Measurements from ENCODE around the gene NTMT1. TPM values are rescaled to one million over a fixed set of nuclear protein-coding genes. Genes with fewer than 3 reads are reported as not detected.

NTMT1 gene
- total RNA-seq, 1 experiment from 2014 or later, result 84.8 TPM

DNA sequence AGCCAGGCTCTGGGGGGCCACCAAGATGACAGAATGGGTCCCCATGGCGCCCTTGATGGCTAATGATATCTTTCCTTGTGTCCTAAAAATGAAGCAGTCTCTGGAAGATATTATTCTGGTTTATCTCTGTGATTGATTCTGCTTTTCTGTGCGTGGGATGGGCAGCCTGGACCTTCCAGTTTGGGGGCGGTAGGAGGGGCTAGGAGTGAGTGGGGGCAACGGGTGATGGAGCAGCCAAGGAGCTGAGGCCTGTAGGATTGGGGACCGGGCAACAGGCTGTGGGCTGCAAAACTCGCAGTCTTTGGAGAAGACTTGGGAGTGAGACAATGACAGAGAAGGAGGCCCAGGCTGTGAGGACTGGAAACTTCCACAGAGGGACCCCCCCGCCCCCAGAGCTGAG lies 48.3 kb downstream of the NTMT1 start:
- Histone ChIP-seq H3K4me1 (ENCODE audit: control insufficient read depth in 1 of 2, insufficient read depth in 2 of 2, low read length in 2 of 2) (no peaks in the 10 kb centered on the region), H3K79me2 (ENCODE audit: insufficient read depth, low read length) (0 out of 2 replicates have a peak, but pooled peaks cover under 1% of the 10 kb centered on the region), H3K9me3 (ENCODE audit: control insufficient read depth in 1 of 2, insufficient read depth in 1 of 2, low read depth in 1 of 2, low read length in 2 of 2) (no peaks in the 10 kb centered on the region), H2AFZ (ENCODE audit: low read depth, low read length, poor library complexity, severe bottlenecking) (no peak overlapping the region), H3K4me2 (ENCODE audit: low read length) (no peak overlapping the region), H3K27ac (ENCODE audit: low read depth, low read length) (no peak overlapping the region), H3K36me3 (ENCODE audit: control insufficient read depth in 1 of 2, insufficient read depth in 2 of 2, low read length in 2 of 2) (no peaks in the 10 kb centered on the region), H3K9me2 (ENCODE audit: insufficient read depth) (no peaks in the 10 kb centered on the region), H3K9ac (ENCODE audit: low read length) (no peak overlapping the region), H4K20me1 (ENCODE audit: insufficient read depth) (no peaks in the 10 kb centered on the region), H3K4me3 (replicated peaks in 1 of 2; ENCODE audit: low read depth in 1 of 2, low read length in 2 of 2) (no peak overlapping the region), H3K27me3 (ENCODE audit: insufficient read depth, low read length) (no peaks in the 10 kb centered on the region)
- RAD21 ChIA-PET (ENCODE audit: low non-redundant PET in 1 of 2, low total read pairs in 2 of 2, uncharacterized antibody in 2 of 2, unreplicated experiment in 2 of 2), result no interaction called here
- intact Hi-C loops (cut with micrococcal nuclease), result no loop called here
- BruUV-seq (replicated peaks), result no TSS peak
- DNase-seq (ENCODE audit: low read depth, low spot score) (no peak), ATAC-seq (no peak)
- no peak for TF ChIP-seq EZH2phosphoT487 (IDR thresholded peaks at IDR 0.05; ENCODE audit: borderline replicate concordance)
- no peak for TF ChIP-seq ZNF274 (IDR thresholded peaks at IDR 0.05; ENCODE audit: low read depth, low read length)
- no peak for TF ChIP-seq POLR2AphosphoS5 (IDR thresholded peaks at IDR 0.05; ENCODE audit: low read depth, low read length)
- TF ChIP-seq, protein P1, sequence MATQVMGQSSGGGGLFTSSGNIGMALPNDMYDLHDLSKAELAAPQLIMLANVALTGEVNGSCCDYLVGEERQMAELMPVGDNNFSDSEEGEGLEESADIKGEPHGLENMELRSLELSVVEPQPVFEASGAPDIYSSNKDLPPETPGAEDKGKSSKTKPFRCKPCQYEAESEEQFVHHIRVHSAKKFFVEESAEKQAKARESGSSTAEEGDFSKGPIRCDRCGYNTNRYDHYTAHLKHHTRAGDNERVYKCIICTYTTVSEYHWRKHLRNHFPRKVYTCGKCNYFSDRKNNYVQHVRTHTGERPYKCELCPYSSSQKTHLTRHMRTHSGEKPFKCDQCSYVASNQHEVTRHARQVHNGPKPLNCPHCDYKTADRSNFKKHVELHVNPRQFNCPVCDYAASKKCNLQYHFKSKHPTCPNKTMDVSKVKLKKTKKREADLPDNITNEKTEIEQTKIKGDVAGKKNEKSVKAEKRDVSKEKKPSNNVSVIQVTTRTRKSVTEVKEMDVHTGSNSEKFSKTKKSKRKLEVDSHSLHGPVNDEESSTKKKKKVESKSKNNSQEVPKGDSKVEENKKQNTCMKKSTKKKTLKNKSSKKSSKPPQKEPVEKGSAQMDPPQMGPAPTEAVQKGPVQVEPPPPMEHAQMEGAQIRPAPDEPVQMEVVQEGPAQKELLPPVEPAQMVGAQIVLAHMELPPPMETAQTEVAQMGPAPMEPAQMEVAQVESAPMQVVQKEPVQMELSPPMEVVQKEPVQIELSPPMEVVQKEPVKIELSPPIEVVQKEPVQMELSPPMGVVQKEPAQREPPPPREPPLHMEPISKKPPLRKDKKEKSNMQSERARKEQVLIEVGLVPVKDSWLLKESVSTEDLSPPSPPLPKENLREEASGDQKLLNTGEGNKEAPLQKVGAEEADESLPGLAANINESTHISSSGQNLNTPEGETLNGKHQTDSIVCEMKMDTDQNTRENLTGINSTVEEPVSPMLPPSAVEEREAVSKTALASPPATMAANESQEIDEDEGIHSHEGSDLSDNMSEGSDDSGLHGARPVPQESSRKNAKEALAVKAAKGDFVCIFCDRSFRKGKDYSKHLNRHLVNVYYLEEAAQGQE (IDR thresholded peaks at IDR 0.05; ENCODE audit: low read depth), result no peak
- TF ChIP-seq, protein P2, sequence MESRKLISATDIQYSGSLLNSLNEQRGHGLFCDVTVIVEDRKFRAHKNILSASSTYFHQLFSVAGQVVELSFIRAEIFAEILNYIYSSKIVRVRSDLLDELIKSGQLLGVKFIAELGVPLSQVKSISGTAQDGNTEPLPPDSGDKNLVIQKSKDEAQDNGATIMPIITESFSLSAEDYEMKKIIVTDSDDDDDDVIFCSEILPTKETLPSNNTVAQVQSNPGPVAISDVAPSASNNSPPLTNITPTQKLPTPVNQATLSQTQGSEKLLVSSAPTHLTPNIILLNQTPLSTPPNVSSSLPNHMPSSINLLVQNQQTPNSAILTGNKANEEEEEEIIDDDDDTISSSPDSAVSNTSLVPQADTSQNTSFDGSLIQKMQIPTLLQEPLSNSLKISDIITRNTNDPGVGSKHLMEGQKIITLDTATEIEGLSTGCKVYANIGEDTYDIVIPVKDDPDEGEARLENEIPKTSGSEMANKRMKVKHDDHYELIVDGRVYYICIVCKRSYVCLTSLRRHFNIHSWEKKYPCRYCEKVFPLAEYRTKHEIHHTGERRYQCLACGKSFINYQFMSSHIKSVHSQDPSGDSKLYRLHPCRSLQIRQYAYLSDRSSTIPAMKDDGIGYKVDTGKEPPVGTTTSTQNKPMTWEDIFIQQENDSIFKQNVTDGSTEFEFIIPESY (IDR thresholded peaks at IDR 0.05; ENCODE audit: extremely low read depth, insufficient replicate concordance, low read length), result no peak
- TF ChIP-seq TCF7L2 (IDR thresholded peaks at IDR 0.05; ENCODE audit: borderline replicate concordance, extremely low read depth, insufficient read depth, insufficient read length), result no peak
- no peak for TF ChIP-seq CEBPB (IDR thresholded peaks at IDR 0.05; ENCODE audit: low read depth)
- TF ChIP-seq RAD21 (IDR thresholded peaks at IDR 0.05; ENCODE audit: low read depth), result no peak
- POLR2A ChIA-PET, result no interaction called here
- CTCF ChIA-PET, result no interaction called here

Measured in HCT116 (cell line).